Activated CD4-positive, alpha-beta T cell treated with anti-CD3 and anti-CD28 coated beads for 36 hours (primary cell): ENCODE data around the gene PPM1M. TPM values are rescaled to one million over a fixed set of nuclear protein-coding genes. Genes with fewer than 3 reads are reported as not detected.
"Not testable (repeated sequence)": the region's sequence is repeated elsewhere in the genome, so short reads cannot be mapped to it uniquely, and the experiment has no call there.

ENCODE experiments used
- ATAC-seq: fragments of 200-7000 bp; cut with Tn5 transposase; one replicate; pipeline ENCODE4 v1.10.0; 2021; ENCODE audit warnings: mild to moderate bottlenecking, moderate library complexity
- CTCF ChIA-PET: fragments of 350-600 bp; sonication (Branson Sonifier 250); formaldehyde crosslinking; loops from one replicate; lab custom pipeline; 2021; ENCODE audit warnings: antibody characterized with exemption; lab: Charles Lee
- POLR2A ChIA-PET: fragments of 350-600 bp; sonication (Branson Sonifier 250); formaldehyde crosslinking; loops from one replicate; lab custom pipeline; 2021; ENCODE audit warnings: antibody characterized with exemption, inconsistent platforms; lab: Charles Lee
- DNase-seq: peaks from one replicate; pipeline ENCODE4 v3.0.0-alpha.2; 2020
- H3K27ac Mint-ChIP-seq: one replicate; pipeline ENCODE4 v1.8.0; 2021; ENCODE audit warnings: mixed read lengths
- H3K27me3 Mint-ChIP-seq: one replicate; pipeline ENCODE4 v1.8.0; 2021; ENCODE audit warnings: mixed read lengths
- H3K36me3 Mint-ChIP-seq: one replicate; pipeline ENCODE4 v1.8.0; 2021; ENCODE audit warnings: low read depth, mixed read lengths
- H3K4me1 Mint-ChIP-seq: one replicate; pipeline ENCODE4 v1.8.0; 2021; ENCODE audit warnings: mixed read lengths
- H3K4me3 Mint-ChIP-seq: one replicate; pipeline ENCODE4 v1.8.0; 2021; ENCODE audit warnings: mild to moderate bottlenecking, moderate library complexity, mixed read lengths
- H3K9me3 Mint-ChIP-seq: one replicate; pipeline ENCODE4 v1.8.0; 2021; ENCODE audit warnings: low read depth, mixed read lengths
- intact Hi-C, 2 experiments: fragments of 100-400 bp; cut with DNase I in 1 of 2; cut with micrococcal nuclease in 1 of 2; formaldehyde crosslinking; loops; one replicate each; pipeline versions ENCODE4 v1.14.2 to v1.15.1; 2022 to 2024; cut with DNase I, micrococcal nuclease
- total RNA-seq, 2 experiments: library from RNA; stranded (reverse); gene quantifications; one replicate each; pipeline ENCODE4 v1.2.3, GENCODE V29; 2021

Gene PPM1M
- total RNA-seq, 2 experiments from 2014 or later = 52.9 to 59.2 TPM

DNA sequence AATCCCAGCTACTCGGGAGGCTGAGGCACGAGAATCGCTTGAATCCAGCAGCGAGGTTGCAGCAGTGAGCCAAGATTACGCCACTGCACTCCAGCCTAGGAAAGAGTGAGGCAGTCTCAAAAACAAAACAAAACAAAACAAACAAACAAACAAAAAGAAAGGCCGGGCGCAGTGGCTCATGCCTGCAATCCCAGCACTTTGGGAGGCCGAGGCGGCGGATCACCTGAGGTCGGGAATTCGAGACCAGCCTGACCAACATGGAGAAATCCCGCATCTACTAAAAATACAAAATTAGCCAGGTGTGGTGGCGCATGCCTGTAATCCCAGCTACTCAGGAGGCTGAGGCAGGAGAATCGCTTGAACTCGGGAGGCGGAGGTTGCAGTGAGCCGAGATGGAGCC lies 29.2 kb downstream of the PPM1M start:
- H3K9me3 Mint-ChIP-seq, ATAC-seq, DNase-seq, H3K27me3 Mint-ChIP-seq: not testable (repeated sequence)
- ChIA-PET CTCF (interaction anchor here (0.8 kb wide), 1 partner anchor 118 kb away, joined by 3 read pairs; no protein-coding TSS in a partner anchor), POLR2A (interaction anchor here (0.6 kb wide), 1 partner anchor 73 kb away, joined by 3 read pairs; no protein-coding TSS in a partner anchor)
- Mint-ChIP-seq H3K4me3 (peak overlapping the region; percentile 99), H3K4me1 (peaks cover 56% of the 10 kb centered on the region), H3K27ac (peak overlapping the region; percentile 99), H3K36me3 (peaks cover 84% of the 10 kb centered on the region)
- intact Hi-C loops = loop anchor here (5.0 to 10.0 kb wide), 9 partner anchors 122 to 1937 kb away; partner anchors contain the start of genes GNL3 (in 2 of the 2), PBRM1 (in 2 of the 2), CISH (in 1 of the 2) and GLT8D1 (in 1 of the 2)

DNA sequence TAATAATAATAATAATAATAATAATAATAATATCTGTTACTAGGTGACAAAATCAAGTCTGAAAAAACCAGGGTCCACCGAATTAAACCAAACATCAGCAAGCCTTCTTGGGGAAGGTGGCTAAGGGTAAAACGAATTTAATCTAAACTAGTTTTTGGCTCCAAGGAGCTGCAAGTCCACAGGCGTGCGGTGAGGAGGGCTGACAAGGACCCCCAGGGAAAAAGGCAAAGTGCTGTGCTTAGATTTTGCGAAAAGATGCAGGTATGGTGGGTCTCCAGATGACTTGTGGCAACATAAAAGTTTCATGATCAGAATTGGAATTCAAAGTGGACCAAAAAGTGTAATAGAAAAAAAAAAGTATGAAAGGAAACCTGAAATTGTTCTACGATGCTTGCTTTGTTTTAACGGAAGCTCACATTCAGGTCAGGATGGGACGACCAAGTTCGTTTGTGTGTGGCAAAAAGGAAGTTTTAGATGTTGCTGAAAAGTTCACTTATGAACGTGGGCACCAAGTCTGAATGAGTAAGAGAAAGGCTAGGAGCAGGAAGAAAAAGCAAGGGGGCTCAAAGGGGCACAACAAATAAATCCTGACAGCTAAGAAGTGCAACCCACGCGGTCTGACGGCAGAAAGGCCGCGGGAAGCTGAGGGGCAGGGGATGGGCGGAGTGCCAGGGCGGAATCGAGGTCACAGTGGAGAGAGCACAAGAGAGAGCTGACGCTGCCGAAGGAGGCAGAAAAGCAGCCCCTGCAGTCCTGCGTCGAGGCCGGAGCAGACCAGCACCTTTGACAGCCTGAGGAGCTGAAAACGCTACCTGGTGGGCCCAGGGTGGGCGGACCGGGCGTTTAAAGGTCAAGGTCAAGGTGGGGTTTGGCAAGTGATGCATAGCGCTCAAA lies 31.8 kb downstream of the PPM1M start:
- H3K9me3 Mint-ChIP-seq = no peaks in the 10 kb centered on the region
- ChIA-PET CTCF (interaction anchor here (0.6 to 7.1 kb wide), 20 partner anchors 10 to 205 kb away, joined by 3 to 59 read pairs (median 6); partner anchors contain the start of genes GLYCTK, POC1A, TLR9 and TWF2), POLR2A (interaction anchor here (0.6 to 3.5 kb wide), 15 partner anchors 10 to 1667 kb away, joined by 3 to 25 read pairs (median 7); partner anchors contain the start of genes DUSP7, GLYCTK, PPM1M and TWF2)
- intact Hi-C loops = loop anchor here (2.0 to 10.0 kb wide), 10 partner anchors 79 to 1940 kb away; partner anchors contain the start of genes GNL3 (in 2 of the 2), PBRM1 (in 2 of the 2), ALAS1 (in 1 of the 2) and CISH (in 1 of the 2)
- H3K27ac Mint-ChIP-seq = peak overlapping the region; percentile 99
- peaks cover 56% of the 10 kb centered on the region for H3K4me1 Mint-ChIP-seq
- peaks cover 65% of the 10 kb centered on the region for H3K36me3 Mint-ChIP-seq
- no peaks in the 10 kb centered on the region for H3K27me3 Mint-ChIP-seq
- H3K4me3 Mint-ChIP-seq = peak overlapping the region; percentile 99
- DNase-seq (peak; percentile 91), ATAC-seq (peak; percentile 39)

DNA sequence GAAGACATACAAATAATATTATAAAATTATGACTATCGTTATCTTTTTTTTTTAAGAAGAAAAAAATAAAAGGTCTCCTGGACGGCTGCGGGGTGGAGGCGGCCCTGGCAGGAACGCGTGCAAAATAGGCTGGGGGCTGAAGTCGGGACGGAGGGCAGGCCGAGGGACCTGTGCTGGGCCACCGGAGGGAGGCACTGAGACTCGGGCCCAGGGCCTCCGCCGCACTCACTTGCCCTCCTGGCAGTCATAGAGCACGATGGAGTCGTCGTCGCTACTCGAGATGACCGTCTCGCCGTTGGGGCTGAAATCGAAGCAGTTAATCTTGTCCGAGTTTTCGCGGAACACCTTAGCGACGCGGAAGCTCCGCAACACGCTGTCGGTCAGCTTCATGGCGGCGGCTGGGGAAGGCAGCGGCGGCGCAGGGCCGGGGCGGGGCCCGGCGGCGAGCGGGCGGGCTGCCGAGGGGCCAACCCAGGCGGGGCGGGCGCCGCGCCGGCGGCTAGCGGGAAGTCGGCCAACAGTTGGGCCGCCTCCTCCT lies 32.5 kb downstream of the PPM1M start:
- Mint-ChIP-seq H3K4me3 (peak overlapping the region; percentile 99), H3K4me1 (peaks cover 57% of the 10 kb centered on the region), H3K27ac (peak overlapping the region; percentile 99), H3K36me3 (peaks cover 59% of the 10 kb centered on the region), H3K9me3 (no peaks in the 10 kb centered on the region), H3K27me3 (no peaks in the 10 kb centered on the region)
- intact Hi-C loops = loop anchor here (1.0 to 10.0 kb wide), 20 partner anchors 9 to 1941 kb away; partner anchors contain the start of genes GNL3 (in 2 of the 2), PBRM1 (in 2 of the 2), POC1A (in 2 of the 2) and RPL29 (in 2 of the 2)
- CTCF ChIA-PET = interaction anchor here (0.7 to 7.1 kb wide), 15 partner anchors 10 to 123 kb away, joined by 3 to 59 read pairs (median 8); partner anchors contain the start of genes GLYCTK, POC1A, TLR9 and TWF2
- POLR2A ChIA-PET = interaction anchor here (0.6 to 3.5 kb wide), 17 partner anchors 9 to 1687 kb away, joined by 3 to 25 read pairs (median 5); partner anchors contain the start of genes DUSP7, GLYCTK, PPM1M and TWF2
- DNase-seq (peak; percentile 81), ATAC-seq (peak; percentile 50)

DNA sequence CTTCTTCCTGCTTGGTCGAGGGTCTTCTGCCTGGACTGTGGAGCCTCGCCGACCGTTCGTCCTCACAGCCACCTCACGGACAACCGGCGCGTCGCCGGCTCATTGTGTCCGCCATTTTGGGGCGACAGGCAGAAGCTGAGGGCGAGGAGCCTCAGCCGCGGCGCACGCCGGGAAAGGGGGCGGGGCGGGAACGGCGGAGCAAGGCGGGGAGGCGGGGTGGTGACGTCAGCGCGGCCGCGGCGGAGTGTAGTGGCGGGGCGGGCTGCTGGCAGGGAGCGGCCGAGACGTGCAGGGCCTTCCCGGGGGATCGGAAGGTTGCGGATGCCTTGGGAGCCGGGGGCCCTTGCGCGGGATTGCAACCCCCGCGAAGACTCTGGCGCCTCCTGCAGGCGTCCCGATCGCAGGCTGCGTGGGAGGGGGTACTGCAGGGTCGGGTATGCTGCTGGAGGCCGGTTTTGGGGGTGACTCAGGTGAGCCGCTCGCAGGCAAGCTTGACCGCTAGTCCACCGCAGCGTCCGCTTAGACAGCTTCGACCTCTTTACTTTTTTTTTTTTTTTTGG lies 33.0 kb downstream of the PPM1M start, which contains the start of gene WDR82:
WDR82 (minus strand) TSS at position 140 of the 560 bp plus-strand sequence. CDS start 288 bp downstream, outside the sequence.
- no peaks in the 10 kb centered on the region for H3K9me3 Mint-ChIP-seq
- ATAC-seq (peak; percentile 78), DNase-seq (peak; percentile 100)
- H3K4me3 Mint-ChIP-seq = peak within 1 kb of the TSS; percentile 99
- intact Hi-C loops = loop anchor here (1.0 to 10.0 kb wide), 19 partner anchors 9 to 1941 kb away; partner anchors contain the start of genes GNL3 (in 2 of the 2), PBRM1 (in 2 of the 2), POC1A (in 2 of the 2) and RPL29 (in 2 of the 2)
- ChIA-PET POLR2A (interaction anchor here (0.7 to 3.5 kb wide), 13 partner anchors 9 to 1688 kb away, joined by 3 to 25 read pairs (median 3); partner anchors contain the start of genes DUSP7, GLYCTK, PPM1M and TWF2), CTCF (interaction anchor here (0.6 to 7.1 kb wide), 19 partner anchors 9 to 281 kb away, joined by 3 to 59 read pairs (median 5); partner anchors contain the start of genes GLYCTK, POC1A and TWF2)
- H3K36me3 Mint-ChIP-seq = peaks cover 54% of the 10 kb centered on the region
- H3K27ac Mint-ChIP-seq = peak within 1 kb of the TSS; percentile 99
- H3K4me1 Mint-ChIP-seq = peaks cover 56% of the 10 kb centered on the region
- H3K27me3 Mint-ChIP-seq = no peaks in the 10 kb centered on the region

DNA sequence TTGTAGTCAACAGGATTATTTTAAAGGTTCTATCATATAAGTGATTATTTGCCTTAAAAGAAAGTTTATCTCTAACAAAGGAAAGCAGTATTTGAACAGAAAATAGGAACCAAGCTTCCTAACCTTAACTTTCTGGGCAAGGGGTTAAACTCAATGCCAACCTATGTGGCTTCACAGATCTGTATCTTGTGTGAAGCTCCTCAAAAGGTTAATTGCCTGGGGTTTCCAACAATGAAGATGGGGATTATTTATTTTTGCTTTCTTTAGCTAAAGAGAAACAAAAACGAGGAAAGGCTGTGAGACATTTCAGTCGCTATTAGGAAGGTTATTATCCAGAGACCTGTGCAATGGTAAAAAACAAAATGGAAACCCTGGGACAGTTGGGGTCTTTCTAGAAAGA lies 34.0 kb downstream of the PPM1M start:
- ChIA-PET POLR2A (interaction anchor here (0.6 to 3.0 kb wide), 4 partner anchors 8 to 296 kb away, joined by 3 to 25 read pairs (median 12); partner anchors contain the start of genes ACY1, GLYCTK and TWF2), CTCF (interaction anchor here (0.6 to 7.1 kb wide), 18 partner anchors 8 to 532 kb away, joined by 3 to 59 read pairs (median 4); partner anchors contain the start of genes GLYCTK, POC1A and TWF2)
- H3K4me3 Mint-ChIP-seq = peak overlapping the region; percentile 99
- no peaks in the 10 kb centered on the region for H3K27me3 Mint-ChIP-seq
- peaks cover 51% of the 10 kb centered on the region for H3K4me1 Mint-ChIP-seq
- ATAC-seq (no peak), DNase-seq (no peak)
- H3K27ac Mint-ChIP-seq = peak overlapping the region; percentile 99
- H3K9me3 Mint-ChIP-seq = no peaks in the 10 kb centered on the region
- intact Hi-C loops = loop anchor here (2.0 to 10.0 kb wide), 11 partner anchors 125 to 1942 kb away; partner anchors contain the start of genes GNL3 (in 2 of the 2), PBRM1 (in 2 of the 2), POC1A (in 2 of the 2) and CISH (in 1 of the 2)
- peaks cover 44% of the 10 kb centered on the region for H3K36me3 Mint-ChIP-seq

DNA sequence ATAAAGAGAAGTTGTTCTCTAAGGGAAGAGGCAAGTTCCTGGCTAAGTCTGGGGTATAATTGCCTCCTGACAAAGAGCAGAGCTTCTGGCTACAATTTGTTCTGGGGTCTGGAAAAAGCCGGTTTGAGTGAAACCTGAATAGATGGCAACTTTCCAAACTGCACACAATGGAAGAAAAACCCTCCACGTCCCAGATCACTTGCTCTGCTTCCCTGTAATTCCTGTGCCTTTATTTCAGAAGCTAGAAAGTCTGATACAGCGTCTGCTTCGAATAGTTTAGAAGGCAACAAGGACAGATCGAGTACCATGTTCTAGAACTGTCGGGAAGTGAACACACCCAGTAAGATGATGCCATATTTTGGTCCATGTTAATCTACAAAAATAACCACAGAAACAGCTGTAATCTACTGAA lies 34.5 kb downstream of the PPM1M start:
- no peaks in the 10 kb centered on the region for H3K9me3 Mint-ChIP-seq
- DNase-seq (no peak), ATAC-seq (no peak)
- H3K4me1 Mint-ChIP-seq = peaks cover 49% of the 10 kb centered on the region
- peak overlapping the region; percentile 99 for H3K27ac Mint-ChIP-seq
- peak overlapping the region; percentile 99 for H3K4me3 Mint-ChIP-seq
- POLR2A ChIA-PET = interaction anchor here (1.3 kb wide), 1 partner anchor 59 kb away, joined by 4 read pairs; no protein-coding TSS in a partner anchor
- no peaks in the 10 kb centered on the region for H3K27me3 Mint-ChIP-seq
- H3K36me3 Mint-ChIP-seq = peaks cover 40% of the 10 kb centered on the region
- intact Hi-C loops = no loop called here
- CTCF ChIA-PET = interaction anchor here (0.6 to 7.1 kb wide), 17 partner anchors 8 to 279 kb away, joined by 3 to 59 read pairs (median 5); partner anchors contain the start of genes GLYCTK, POC1A and TWF2

DNA sequence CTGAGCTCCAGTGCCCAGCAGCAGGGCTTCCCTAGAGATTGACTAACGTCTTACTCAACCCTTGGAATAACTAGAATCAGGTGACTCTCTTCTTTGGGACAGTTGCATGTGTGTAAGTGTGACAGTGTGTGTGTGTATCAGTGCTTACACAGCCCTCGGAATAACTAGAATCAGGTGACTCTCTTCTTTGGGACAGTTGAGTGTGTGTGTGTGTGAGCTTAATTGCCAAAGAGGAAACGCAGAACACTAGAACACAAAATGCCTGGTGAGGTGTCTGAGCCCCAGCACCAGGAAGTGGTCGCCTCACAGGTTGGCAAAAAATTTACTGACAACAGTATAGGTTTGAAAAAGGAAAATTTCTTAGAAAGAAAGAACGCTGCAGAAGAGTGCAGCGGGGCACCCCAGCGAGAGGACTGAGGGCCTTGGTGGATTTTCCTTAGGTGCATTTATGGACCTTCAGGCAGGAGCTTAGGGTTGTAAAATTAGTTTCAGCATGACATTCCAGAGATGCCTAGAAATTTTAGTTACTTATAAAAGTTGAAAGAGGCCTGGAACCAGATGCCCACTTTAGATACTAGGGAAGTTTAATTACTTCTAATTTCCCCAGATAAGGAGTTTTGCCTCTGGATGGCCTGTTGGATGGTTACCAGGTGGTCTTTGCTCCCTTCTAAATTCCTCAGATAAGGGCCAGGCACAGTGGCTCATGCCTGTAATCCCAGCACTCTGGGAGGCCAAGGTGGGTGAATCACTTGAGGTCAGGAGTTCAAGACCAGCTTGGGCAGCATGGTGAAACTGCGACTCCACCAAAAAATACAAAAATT lies 36.6 kb downstream of the PPM1M start:
- H3K9me3 Mint-ChIP-seq = no peaks in the 10 kb centered on the region
- peak overlapping the region; percentile 23 for H3K4me3 Mint-ChIP-seq
- peaks cover 55% of the 10 kb centered on the region for H3K4me1 Mint-ChIP-seq
- H3K36me3 Mint-ChIP-seq = peaks cover 21% of the 10 kb centered on the region
- DNase-seq (peak; percentile 54), ATAC-seq (no peak)
- ChIA-PET POLR2A (no interaction called here), CTCF (interaction anchor here (0.5 to 7.1 kb wide), 8 partner anchors 24 to 158 kb away, joined by 3 to 59 read pairs (median 4); no protein-coding TSS in a partner anchor)
- H3K27me3 Mint-ChIP-seq = no peaks in the 10 kb centered on the region
- H3K27ac Mint-ChIP-seq = peak overlapping the region; percentile 87
- intact Hi-C loops = no loop called here

DNA sequence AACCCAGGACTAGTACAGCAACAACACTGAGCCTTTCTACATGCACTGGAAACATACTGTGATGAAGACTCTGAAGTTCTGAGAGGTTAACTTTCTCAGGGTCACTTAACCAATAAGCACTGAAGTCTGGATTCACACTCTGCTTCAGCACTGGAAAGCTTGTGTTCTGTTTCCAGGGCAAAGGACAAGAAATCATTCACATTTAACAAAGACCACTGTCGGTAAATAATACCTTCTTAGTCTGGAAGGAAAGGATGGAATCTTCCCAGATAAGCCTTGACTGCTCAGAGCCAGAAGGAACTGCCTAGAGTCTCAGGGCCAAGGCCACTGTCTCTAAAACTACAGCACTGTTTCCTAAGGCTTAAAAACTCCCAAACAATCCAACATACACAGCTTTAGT lies 37.7 kb downstream of the PPM1M start:
- H3K9me3 Mint-ChIP-seq = no peaks in the 10 kb centered on the region
- intact Hi-C loops = no loop called here
- POLR2A ChIA-PET = no interaction called here
- no peak overlapping the region for H3K4me3 Mint-ChIP-seq
- H3K27me3 Mint-ChIP-seq = no peaks in the 10 kb centered on the region
- no peak for DNase-seq
- H3K4me1 Mint-ChIP-seq = peaks cover 55% of the 10 kb centered on the region
- CTCF ChIA-PET = interaction anchor here (0.5 to 1.3 kb wide), 5 partner anchors 34 to 63 kb away, joined by 3 to 6 read pairs (median 3); no protein-coding TSS in a partner anchor
- peaks cover 15% of the 10 kb centered on the region for H3K36me3 Mint-ChIP-seq
- no peak for ATAC-seq
- H3K27ac Mint-ChIP-seq = peak overlapping the region; percentile 70

DNA sequence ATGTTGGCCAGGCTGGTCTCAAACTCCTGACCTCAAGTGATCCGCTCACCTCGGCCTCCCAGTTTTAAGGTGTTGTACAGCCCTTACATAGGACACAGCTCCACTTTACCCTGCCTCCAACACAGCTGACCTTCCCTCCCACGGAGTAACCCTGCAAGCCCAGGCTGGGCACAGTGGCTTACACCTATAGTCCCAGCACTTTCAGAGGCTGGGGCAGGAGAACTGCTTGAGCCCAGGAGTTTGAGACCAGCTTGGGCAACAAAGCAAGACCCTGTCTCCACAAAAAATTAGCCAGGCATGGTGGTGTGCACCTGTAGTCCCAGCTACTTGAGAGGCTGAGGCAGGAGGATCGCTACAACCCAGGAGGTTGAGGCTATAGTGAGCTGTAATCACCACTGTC lies 38.5 kb downstream of the PPM1M start:
- ATAC-seq, H3K9me3 Mint-ChIP-seq, DNase-seq, H3K36me3 Mint-ChIP-seq, H3K27me3 Mint-ChIP-seq, intact Hi-C loops, H3K4me3 Mint-ChIP-seq: not testable (repeated sequence)
- Mint-ChIP-seq H3K27ac (peak overlapping the region; percentile 73), H3K4me1 (peaks cover 57% of the 10 kb centered on the region)
- ChIA-PET CTCF (interaction anchor here (0.6 to 1.4 kb wide), 6 partner anchors 16 to 342 kb away, joined by 3 to 6 read pairs (median 4); partner anchors contain the start of gene RRP9), POLR2A (interaction anchor here (0.6 to 1.0 kb wide), 3 partner anchors 10 to 221 kb away, joined by 3 read pairs; no protein-coding TSS in a partner anchor)
